EH (cell line): ENCODE measurements around the gene ELOVL3.

Experiments used
- DNase-seq: peaks from one replicate; pipeline ENCODE4 v3.0.0-alpha.2; 2015; ENCODE audit warnings: low read depth

The ELOVL3 gene

GRCh38 chr10:102254426-102254825 lies 28.3 kb downstream of the ELOVL3 start:
- DNase-seq: no peak

- no peak for DNase-seq
Observed at GRCh38 chr10:102255404-102255803, 29.3 kb downstream of the ELOVL3 start.

- peak; percentile 18 for DNase-seq
Observed at GRCh38 chr10:102261196-102261595, 35.1 kb downstream of the ELOVL3 start.

GRCh38 chr10:102261842-102262241 lies 35.7 kb downstream of the ELOVL3 start:
- no peak for DNase-seq

GRCh38 chr10:102262744-102263370 lies 36.8 kb downstream of the ELOVL3 start:
- DNase-seq: peak; percentile 40

GRCh38 chr10:102264371-102264770 lies 38.3 kb downstream of the ELOVL3 start:
- DNase-seq: no peak

- DNase-seq: no peak
Observed at GRCh38 chr10:102266670-102267069, 40.6 kb downstream of the ELOVL3 start.

- peak; percentile 76 for DNase-seq
Observed at GRCh38 chr10:102267748-102268147, 41.6 kb downstream of the ELOVL3 start.

GRCh38 chr10:102268375-102268888 lies 42.3 kb downstream of the ELOVL3 start:
- DNase-seq: peak; percentile 81

GRCh38 chr10:102269017-102269416 lies 42.9 kb downstream of the ELOVL3 start:
- peak; percentile 35 for DNase-seq

- no peak for DNase-seq
Observed at GRCh38 chr10:102274062-102274461, 48.0 kb downstream of the ELOVL3 start.

GRCh38 chr10:102275343-102275742 lies 49.2 kb downstream of the ELOVL3 start:
- no peak for DNase-seq

GRCh38 chr10:102279104-102279503 lies 53.0 kb downstream of the ELOVL3 start:
- DNase-seq: no peak
